Left renal cortex interstitium (tissue), 4 donors: ENCODE measurements around the gene BMP8A. TPM values are rescaled to one million over a fixed set of nuclear protein-coding genes. Genes with fewer than 3 reads are reported as not detected.
"Not testable (repeated sequence)": the region's sequence is repeated elsewhere in the genome, so short reads cannot be mapped to it uniquely, and the experiment has no call there.

Experiments used
- DNase-seq, 4 donors: peaks; one replicate each; pipeline ENCODE4 v3.0.0-alpha.2; 2013; ENCODE audit warnings: low read depth in 4 of 4, low spot score in 2 of 4, missing footprints in 1 of 4
- polyA plus RNA-seq, 4 donors: library from polyadenylated mRNA; unstranded; fragments of 120-200 nt; gene quantifications; one replicate each; pipeline ENCODE4 v1.2.1, GENCODE V29; 2013; ENCODE audit not compliant: insufficient read length in 4 of 4

The BMP8A gene
- polyA plus RNA-seq, 4 donors = 0.41 to 0.88 (median 0.50) TPM

DNA sequence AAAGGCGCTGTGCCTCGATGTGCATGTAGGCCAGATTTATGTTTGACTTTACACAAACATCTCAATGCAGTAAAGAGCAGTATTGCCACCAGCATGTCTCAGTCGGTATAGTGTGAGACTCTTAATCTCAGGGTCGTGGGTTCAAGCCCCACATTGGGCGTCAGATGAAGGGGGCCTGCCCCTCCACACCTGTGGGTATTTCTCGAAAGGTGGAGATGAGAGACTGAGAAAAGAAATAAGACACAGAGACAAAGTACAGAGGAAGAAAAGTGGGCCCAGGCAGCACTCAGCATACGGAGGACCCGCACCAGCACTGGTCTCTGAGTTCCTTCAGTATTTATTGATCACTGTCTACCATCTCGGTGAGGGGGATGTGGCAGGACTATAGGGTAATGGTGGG lies 13.0 kb downstream of the BMP8A start:
- not testable (repeated sequence) for DNase-seq

GRCh38 chr1:39505289-39505688 lies 13.9 kb downstream of the BMP8A start:
- no peak for DNase-seq

GRCh38 chr1:39507230-39507928 lies 15.9 kb downstream of the BMP8A start:
- no peak for DNase-seq

DNA sequence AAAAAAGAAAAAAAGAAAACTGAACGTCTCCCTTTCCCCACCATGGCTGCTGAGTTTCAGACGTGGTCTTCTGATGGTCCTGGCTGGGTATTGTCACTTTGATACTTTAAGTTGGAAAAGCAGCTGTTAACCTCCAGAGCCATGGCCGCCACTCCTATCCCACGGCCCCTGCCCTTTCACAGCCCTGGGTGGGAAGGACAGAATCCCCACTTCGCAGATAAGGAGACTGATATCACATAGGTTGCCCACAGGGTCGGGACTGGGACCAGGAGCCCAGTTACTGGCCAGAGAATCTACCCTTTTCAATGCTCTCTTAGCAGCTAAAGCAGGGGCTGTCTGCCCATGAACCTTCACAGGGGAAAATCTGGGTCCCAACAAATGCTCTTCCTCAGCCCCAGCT lies 16.8 kb downstream of the BMP8A start:
- DNase-seq = no peak

GRCh38 chr1:39508857-39509305 lies 17.4 kb downstream of the BMP8A start:
- DNase-seq = no peak

GRCh38 chr1:39509360-39510009 lies 18.0 kb downstream of the BMP8A start:
- no peak for DNase-seq

DNA sequence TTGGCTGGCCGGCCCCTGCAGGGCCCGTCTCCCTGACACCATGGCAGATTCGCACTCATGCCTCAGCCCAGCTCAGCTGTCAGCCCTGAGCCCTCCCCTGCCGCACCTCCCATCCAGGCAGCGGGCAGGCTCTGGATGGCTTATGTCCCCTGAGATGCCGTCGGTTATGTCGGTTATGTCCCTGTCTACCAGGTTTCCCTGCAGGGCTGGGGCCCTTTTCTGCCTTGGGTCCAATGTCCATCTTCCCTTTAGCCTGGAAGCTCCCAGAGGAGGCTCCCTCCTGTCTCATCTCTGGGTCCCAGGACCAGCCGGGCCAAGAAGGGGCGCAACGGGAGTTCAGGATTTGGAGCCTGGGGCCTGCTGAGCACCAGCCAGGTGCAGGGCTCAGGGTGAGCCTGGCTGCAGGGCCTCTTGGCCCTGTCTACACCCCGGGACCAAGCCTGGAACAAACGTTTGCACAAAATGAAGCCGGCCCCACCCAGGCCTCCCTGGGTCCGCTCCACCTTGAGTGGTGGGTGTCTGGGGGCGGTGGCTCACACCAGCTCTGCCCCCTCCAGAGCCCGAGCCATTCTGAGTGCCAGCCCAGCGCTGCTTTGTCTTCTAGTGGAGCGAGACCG lies 19.2 kb downstream of the BMP8A start:
- DNase-seq = not testable (repeated sequence)

- DNase-seq = not testable (repeated sequence)
These were observed 20.0 kb downstream of the BMP8A start for GRCh38 chr1:39511477-39511876.

DNA sequence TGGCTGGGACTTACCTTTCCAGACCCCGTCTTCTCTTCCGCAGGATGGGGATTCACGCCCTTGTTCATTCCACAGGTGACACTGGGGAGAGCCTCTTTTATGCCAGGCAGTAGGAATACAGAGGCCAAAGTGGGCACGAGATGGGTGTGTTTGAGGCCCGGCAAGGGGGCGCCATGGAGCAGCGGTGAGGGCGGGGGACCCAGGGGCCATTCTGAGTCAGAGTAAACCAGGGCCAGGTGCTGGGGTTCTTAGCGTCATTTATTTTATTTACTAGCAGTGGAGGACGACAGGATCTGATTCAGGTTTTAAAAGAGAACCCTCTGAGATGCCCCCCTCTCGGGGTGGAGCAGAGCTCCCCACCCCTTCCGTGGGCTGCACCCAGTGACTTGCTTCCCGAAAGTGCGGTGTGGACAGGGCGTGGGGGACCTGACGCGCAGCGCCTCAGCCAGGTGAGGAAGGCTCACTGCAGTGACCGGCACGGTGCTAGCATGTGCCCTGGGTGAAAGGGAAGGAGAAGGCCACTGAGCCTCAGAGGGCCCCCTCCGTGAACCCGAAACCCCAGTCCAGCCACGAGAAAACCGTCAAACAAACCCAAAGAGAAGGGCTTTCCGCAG lies 20.9 kb downstream of the BMP8A start:
- not testable (repeated sequence) for DNase-seq

GRCh38 chr1:39514710-39515124 lies 23.3 kb downstream of the BMP8A start:
- not testable (repeated sequence) for DNase-seq

DNA sequence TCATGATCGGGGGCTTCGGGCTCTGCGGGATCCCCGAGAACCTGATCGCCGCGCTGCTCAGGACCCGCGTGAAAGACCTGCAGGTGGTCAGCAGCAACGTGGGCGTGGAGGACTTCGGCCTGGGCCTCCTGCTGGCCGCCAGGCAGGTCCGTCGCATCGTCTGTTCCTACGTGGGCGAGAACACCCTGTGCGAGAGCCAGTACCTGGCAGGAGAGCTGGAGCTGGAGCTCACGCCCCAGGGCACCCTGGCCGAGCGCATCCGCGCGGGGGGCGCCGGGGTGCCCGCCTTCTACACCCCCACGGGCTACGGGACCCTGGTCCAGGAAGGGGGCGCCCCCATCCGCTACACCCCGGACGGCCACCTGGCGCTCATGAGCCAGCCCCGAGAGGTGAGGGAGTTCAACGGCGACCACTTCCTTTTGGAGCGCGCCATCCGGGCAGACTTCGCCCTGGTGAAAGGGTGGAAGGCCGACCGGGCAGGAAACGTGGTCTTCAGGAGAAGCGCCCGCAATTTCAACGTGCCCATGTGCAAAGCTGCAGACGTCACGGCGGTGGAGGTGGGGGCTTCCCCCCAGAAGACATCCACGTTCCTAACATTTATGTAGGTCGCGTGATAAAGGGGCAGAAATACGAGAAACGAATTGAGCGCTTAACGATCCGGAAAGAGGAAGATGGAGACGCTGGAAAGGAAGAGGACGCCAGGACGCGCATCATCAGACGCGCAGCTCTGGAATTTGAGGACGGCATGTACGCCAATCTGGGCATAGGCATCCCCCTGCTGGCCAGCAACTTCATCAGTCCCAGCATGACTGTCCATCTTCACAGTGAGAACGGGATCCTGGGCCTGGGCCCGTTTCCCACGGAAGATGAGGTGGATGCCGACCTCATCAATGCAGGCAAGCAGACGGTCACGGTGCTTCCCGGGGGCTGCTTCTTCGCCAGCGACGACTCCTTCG lies 24.0 kb downstream of the BMP8A start:
- not testable (repeated sequence) for DNase-seq

DNA sequence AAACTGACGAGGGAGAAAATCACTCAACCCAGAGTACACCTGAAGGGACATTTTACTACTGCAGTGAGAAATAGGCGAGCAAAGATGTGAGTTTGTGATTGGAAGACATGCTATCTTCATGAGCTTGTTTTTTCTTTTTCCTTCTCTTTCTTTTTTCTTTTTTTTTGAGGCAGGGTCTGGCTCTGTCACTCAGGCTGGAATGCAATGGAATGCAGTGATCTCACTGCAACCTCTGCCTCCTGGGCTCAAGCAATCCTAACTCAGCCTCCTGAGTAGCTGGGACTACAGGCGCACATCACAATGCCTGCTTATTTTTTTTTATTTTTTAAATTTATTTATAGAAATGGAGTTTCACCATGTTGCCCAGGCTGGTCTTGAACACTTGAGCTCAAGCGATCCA lies 25.4 kb downstream of the BMP8A start:
- not testable (repeated sequence) for DNase-seq

- DNase-seq = not testable (repeated sequence)
These were observed 26.5 kb downstream of the BMP8A start for GRCh38 chr1:39517936-39518335.

GRCh38 chr1:39519376-39519775 lies 27.9 kb downstream of the BMP8A start:
- not testable (repeated sequence) for DNase-seq

GRCh38 chr1:39522221-39522620 lies 30.8 kb downstream of the BMP8A start:
- not testable (repeated sequence) for DNase-seq

DNA sequence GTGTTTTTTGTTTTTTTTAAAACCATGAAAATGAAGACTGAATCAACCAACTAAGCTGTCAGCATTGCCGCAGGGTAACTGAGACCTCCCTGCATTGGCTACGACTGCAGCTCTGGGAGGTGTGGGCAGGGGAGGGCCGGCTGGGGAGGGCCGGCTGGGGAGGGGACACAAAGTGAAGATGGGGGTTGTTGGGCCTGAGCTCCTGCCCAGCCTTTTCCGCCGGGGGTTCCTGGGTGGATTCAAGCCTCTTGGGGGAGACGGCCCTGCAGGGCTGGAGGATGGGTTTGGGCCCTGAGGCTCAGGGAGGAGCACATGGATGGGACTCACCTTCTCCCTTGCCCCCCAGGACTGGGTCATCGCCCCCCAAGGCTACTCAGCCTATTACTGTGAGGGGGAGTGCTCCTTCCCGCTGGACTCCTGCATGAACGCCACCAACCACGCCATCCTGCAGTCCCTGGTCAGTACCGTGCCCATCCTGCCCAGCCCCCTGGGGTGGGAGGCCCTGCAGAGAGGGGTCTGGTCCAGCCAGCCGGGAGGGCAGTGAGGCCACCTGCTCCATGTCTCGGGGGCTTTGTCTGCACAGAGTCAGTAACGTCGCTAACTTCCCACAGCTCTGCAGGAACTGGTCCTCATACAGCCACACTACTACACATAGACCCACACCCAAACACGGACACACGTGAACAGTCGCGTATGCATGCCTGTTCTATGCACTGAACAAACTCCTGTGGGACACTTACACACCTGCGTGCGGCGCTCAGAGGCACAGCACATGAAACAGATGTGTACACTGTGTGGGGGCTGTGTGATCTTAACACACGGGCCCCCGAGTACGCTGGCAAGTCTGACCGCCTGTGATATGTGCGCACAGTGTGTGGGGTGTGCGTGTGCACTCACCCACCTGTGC lies 31.5 kb downstream of the BMP8A start:
- DNase-seq = no peak

DNA sequence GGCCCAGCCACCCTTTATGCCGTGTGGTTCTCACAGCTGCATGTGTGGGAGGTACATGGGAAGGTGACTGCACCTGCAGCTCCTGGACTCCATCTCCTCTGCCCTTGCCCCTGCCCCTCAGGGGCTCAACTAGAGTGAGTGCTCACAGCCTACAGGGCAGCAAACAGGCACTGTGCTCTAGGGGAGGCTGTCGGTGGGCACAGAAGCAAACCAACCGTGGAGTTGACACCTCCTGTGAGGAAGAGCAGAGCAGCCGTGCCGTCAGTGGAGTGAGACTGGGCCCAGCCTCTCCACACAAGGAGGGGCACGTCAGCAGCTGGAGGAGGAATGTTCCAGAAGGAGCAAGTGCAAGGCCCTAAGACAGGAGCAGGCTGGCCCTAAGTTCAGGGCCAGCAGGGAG lies 32.7 kb downstream of the BMP8A start:
- DNase-seq = no peak

DNA sequence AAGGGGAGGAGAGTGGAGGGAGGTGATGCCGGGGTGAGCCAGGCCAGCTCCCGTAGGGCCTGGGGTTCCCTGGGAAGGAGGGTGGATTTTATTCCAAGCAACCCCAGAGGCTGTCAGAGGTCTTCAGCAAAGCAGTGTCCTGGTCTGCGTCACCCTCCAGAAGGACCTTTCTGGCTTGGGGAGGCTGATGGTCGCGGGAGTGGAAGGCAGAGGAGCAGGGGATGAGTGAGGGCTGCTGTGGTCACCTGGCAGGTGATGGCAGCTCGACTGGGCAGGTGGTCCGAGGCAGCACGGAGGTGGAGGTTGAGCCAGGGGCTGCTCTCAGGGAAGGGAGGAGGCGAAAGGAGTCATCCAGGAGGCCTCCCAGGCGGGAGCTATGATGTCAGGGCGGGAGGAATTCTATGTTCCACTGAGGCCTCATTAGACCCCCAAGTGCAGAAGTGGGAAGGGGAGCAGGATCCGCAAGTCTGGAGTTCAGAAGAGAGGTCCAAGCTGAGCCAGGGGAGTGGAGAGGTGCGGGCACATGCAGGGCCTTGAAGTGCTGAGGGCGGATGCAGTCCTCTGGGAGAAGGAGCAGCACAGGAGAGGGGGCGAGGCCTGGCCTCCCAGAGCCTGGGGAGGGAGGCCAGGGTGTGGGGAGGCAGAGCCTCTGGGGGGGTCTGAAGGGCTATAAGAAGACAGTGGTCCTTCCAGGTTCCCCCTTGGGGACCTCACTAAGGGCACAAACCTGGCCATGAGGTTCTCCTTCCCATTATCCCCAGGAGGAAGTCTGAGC lies 33.3 kb downstream of the BMP8A start:
- no peak for DNase-seq
